ENCODE results near the gene HOXC9. TPM values are rescaled to one million over a fixed set of nuclear protein-coding genes. Genes with fewer than 3 reads are reported as not detected.
A peak's percentile ranks its signal among the peaks of the same experiment; 100 is the strongest.

The HOXC9 gene
- total RNA-seq, 2 experiments from 2014 or later = not detected

- Mint-ChIP-seq H3K27ac (peak within 1 kb of the TSS; percentile 28), H3K4me3 (peak within 1 kb of the TSS; percentile 2), H3K27me3 (ENCODE audit: low read depth) (peaks cover 85% of the 10 kb centered on the region), H3K9me3 (peaks cover 2% of the 10 kb centered on the region), H3K4me1 (ENCODE audit: low read depth) (peaks cover 22% of the 10 kb centered on the region), H3K36me3 (ENCODE audit: low read depth) (peaks cover 6% of the 10 kb centered on the region)
- CTCF ChIA-PET = no interaction called here
- intact Hi-C loops (cut with micrococcal nuclease) = loop anchor here (5.0 kb wide), 1 partner anchor 80 kb away; the partner anchor contains the start of gene HOXC4
- no peak for DNase-seq
These were observed 27.2 kb upstream of the HOXC9 start, which contains the start of gene HOXC11 for GRCh38 chr12:53972722-53973235. HOXC11 (plus strand) TSS chr12:53973126; CDS start chr12:53973242, 116 bp downstream.

- Mint-ChIP-seq H3K9me3 (peaks cover 2% of the 10 kb centered on the region), H3K27me3 (ENCODE audit: low read depth) (peaks cover 84% of the 10 kb centered on the region), H3K4me1 (ENCODE audit: low read depth) (peaks cover 22% of the 10 kb centered on the region), H3K36me3 (ENCODE audit: low read depth) (peaks cover 6% of the 10 kb centered on the region), H3K27ac (peak overlapping the region; percentile 28), H3K4me3 (peak overlapping the region; percentile 2)
- DNase-seq = no peak
- intact Hi-C loops (cut with micrococcal nuclease) = loop anchor here (5.0 kb wide), 1 partner anchor 79 kb away; the partner anchor contains the start of gene HOXC4
- CTCF ChIA-PET = no interaction called here
These were observed 26.5 kb upstream of the HOXC9 start for GRCh38 chr12:53973236-53974042.

- peak within 1 kb of the TSS; percentile 61 for H3K27ac Mint-ChIP-seq
- H3K4me3 Mint-ChIP-seq = peak within 1 kb of the TSS; percentile 45
- CTCF ChIA-PET = no interaction called here
- peaks cover 20% of the 10 kb centered on the region for H3K4me1 Mint-ChIP-seq (ENCODE audit: low read depth)
- peaks cover 2% of the 10 kb centered on the region for H3K9me3 Mint-ChIP-seq
- H3K36me3 Mint-ChIP-seq (ENCODE audit: low read depth) = peaks cover 6% of the 10 kb centered on the region
- DNase-seq = peak; percentile 34
- intact Hi-C loops (cut with micrococcal nuclease) = loop anchor here (5.0 kb wide), 1 partner anchor 78 kb away; the partner anchor contains the start of gene HOXC4
- peaks cover 84% of the 10 kb centered on the region for H3K27me3 Mint-ChIP-seq (ENCODE audit: low read depth)
These were observed 25.6 kb upstream of the HOXC9 start, which contains the start of gene HOTAIR for GRCh38 chr12:53974084-53975063. HOTAIR (minus strand) TSS chr12:53974954.

GRCh38 chr12:53975064-53975471 is 24.9 kb upstream of the HOXC9 start:
- H3K4me3 Mint-ChIP-seq = no peak overlapping the region
- no peak for DNase-seq
- peaks cover 84% of the 10 kb centered on the region for H3K27me3 Mint-ChIP-seq (ENCODE audit: low read depth)
- peaks cover 20% of the 10 kb centered on the region for H3K4me1 Mint-ChIP-seq (ENCODE audit: low read depth)
- H3K9me3 Mint-ChIP-seq = peaks cover 2% of the 10 kb centered on the region
- intact Hi-C loops (cut with micrococcal nuclease) = no loop called here
- H3K36me3 Mint-ChIP-seq (ENCODE audit: low read depth) = peaks cover 6% of the 10 kb centered on the region
- H3K27ac Mint-ChIP-seq = no peak overlapping the region
- CTCF ChIA-PET = interaction anchor here (0.8 kb wide), 1 partner anchor 245 kb away, joined by 5 read pairs; no protein-coding TSS in a partner anchor

- Mint-ChIP-seq H3K36me3 (ENCODE audit: low read depth) (peaks cover 6% of the 10 kb centered on the region), H3K4me1 (ENCODE audit: low read depth) (peaks cover 20% of the 10 kb centered on the region), H3K27me3 (ENCODE audit: low read depth) (peaks cover 84% of the 10 kb centered on the region), H3K9me3 (peaks cover 2% of the 10 kb centered on the region), H3K4me3 (peak overlapping the region; percentile 34), H3K27ac (peak overlapping the region; percentile 61)
- CTCF ChIA-PET = interaction anchor here (0.7 to 0.8 kb wide), 2 partner anchors 245 to 281 kb away, joined by 3 to 5 read pairs; no protein-coding TSS in a partner anchor
- intact Hi-C loops (cut with micrococcal nuclease) = no loop called here
- no peak for DNase-seq
These were observed 24.3 kb upstream of the HOXC9 start for GRCh38 chr12:53975479-53976152.

GRCh38 chr12:53976172-53976822 is 23.7 kb upstream of the HOXC9 start:
- no peak overlapping the region for H3K27ac Mint-ChIP-seq
- intact Hi-C loops (cut with micrococcal nuclease) = no loop called here
- no peak overlapping the region for H3K4me3 Mint-ChIP-seq
- H3K36me3 Mint-ChIP-seq (ENCODE audit: low read depth) = peaks cover 6% of the 10 kb centered on the region
- CTCF ChIA-PET = interaction anchor here (0.7 to 0.8 kb wide), 2 partner anchors 244 to 281 kb away, joined by 3 to 5 read pairs; no protein-coding TSS in a partner anchor
- H3K27me3 Mint-ChIP-seq (ENCODE audit: low read depth) = peaks cover 84% of the 10 kb centered on the region
- H3K9me3 Mint-ChIP-seq = peaks cover 2% of the 10 kb centered on the region
- peaks cover 20% of the 10 kb centered on the region for H3K4me1 Mint-ChIP-seq (ENCODE audit: low read depth)
- no peak for DNase-seq

- H3K4me3 Mint-ChIP-seq = no peak overlapping the region
- peaks cover 20% of the 10 kb centered on the region for H3K4me1 Mint-ChIP-seq (ENCODE audit: low read depth)
- DNase-seq = no peak
- peaks cover 83% of the 10 kb centered on the region for H3K27me3 Mint-ChIP-seq (ENCODE audit: low read depth)
- H3K36me3 Mint-ChIP-seq (ENCODE audit: low read depth) = peaks cover 6% of the 10 kb centered on the region
- CTCF ChIA-PET = interaction anchor here (0.7 kb wide), 1 partner anchor 23 kb away, joined by 4 read pairs; no protein-coding TSS in a partner anchor
- no peak overlapping the region for H3K27ac Mint-ChIP-seq
- H3K9me3 Mint-ChIP-seq = peaks cover 2% of the 10 kb centered on the region
- intact Hi-C loops (cut with micrococcal nuclease) = no loop called here
These were observed 23.0 kb upstream of the HOXC9 start for GRCh38 chr12:53976823-53977595.

GRCh38 chr12:53977596-53978445 is 22.1 kb upstream of the HOXC9 start:
- Mint-ChIP-seq H3K4me3 (no peak overlapping the region), H3K4me1 (ENCODE audit: low read depth) (peaks cover 20% of the 10 kb centered on the region), H3K27ac (no peak overlapping the region), H3K36me3 (ENCODE audit: low read depth) (peaks cover 6% of the 10 kb centered on the region), H3K27me3 (ENCODE audit: low read depth) (peaks cover 83% of the 10 kb centered on the region), H3K9me3 (peaks cover 2% of the 10 kb centered on the region)
- intact Hi-C loops (cut with micrococcal nuclease) = no loop called here
- CTCF ChIA-PET = interaction anchor here (0.7 kb wide), 1 partner anchor 24 kb away, joined by 4 read pairs; no protein-coding TSS in a partner anchor
- DNase-seq = no peak

GRCh38 chr12:53978477-53979356 is 21.2 kb upstream of the HOXC9 start:
- no peak overlapping the region for H3K4me3 Mint-ChIP-seq
- intact Hi-C loops (cut with micrococcal nuclease) = no loop called here
- H3K27me3 Mint-ChIP-seq (ENCODE audit: low read depth) = peaks cover 85% of the 10 kb centered on the region
- no peaks in the 10 kb centered on the region for H3K9me3 Mint-ChIP-seq
- peaks cover 14% of the 10 kb centered on the region for H3K4me1 Mint-ChIP-seq (ENCODE audit: low read depth)
- H3K36me3 Mint-ChIP-seq (ENCODE audit: low read depth) = peaks cover 1% of the 10 kb centered on the region
- H3K27ac Mint-ChIP-seq = no peak overlapping the region
- DNase-seq = no peak
- CTCF ChIA-PET = no interaction called here
